BE2C (cell line): Measurements from ENCODE around the gene SOX10.
A peak's percentile ranks its signal among the peaks of the same experiment; 100 is the strongest.

Experiments
- DNase-seq: peaks from one replicate; pipeline ENCODE4 v3.0.0-alpha.2; 2020
- H3K27me3 ChIP-seq: fragments of 250-450 bp; sonication (Bioruptor Pico); 2 replicates; pipeline ENCODE4 v1.5.1; 2020; ENCODE audit warnings: mild to moderate bottlenecking
- H3K36me3 ChIP-seq: fragments of 250-450 bp; sonication (Bioruptor Pico); 2 replicates; pipeline ENCODE4 v1.5.1; 2020; ENCODE audit warnings: mild to moderate bottlenecking
- H3K4me1 ChIP-seq: fragments of 250-450 bp; sonication (Bioruptor Pico); 2 replicates; pipeline ENCODE4 v1.5.1; 2020
- H3K4me3 ChIP-seq: 2 replicates; pipeline ENCODE4 v1.5.1; 2011; ENCODE audit warnings: low read depth, low read length
- H3K9me3 ChIP-seq: fragments of 250-450 bp; sonication (Bioruptor Pico); 2 replicates; pipeline ENCODE4 v1.5.1; 2020
- TF ChIP-seq, protein P1 (sequence below): IDR thresholded peaks from 2 replicates; pipeline ENCODE4 v1.5.1; 2012; ENCODE audit warnings: mild to moderate bottlenecking, low read depth, low read length

Gene SOX10

DNA sequence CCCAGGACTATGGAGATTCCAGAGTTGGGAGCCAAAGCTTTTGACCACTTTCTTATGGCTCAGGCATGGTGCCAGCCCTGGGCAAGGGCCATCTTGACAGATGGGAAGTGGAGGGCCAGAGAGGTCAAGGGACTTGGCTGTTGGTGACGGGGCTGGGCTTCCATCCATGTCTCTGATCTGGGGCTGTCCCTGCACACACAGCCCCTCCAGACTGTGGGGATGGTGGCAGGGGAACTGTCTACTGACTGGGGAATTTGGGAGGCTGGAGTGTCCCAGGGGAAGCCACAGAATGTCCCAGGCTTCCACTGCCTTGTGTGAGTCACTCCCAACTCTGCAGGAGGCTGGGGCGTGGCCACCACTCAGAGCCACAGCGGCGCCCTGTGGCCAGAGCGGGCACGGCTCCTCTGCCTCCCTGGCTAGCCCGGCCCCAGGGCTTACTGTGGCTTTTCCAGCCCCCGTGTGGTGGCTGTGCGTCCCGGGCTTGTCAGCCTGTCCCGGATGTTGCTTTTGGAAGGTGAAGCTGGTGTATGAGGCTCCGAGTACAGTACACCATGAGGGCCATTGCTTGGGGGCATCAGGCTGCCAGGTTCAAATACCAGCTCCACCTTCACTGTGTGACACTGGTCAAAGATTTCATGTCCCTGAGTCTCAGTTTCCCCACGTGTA is 50.5 kb downstream of the SOX10 start:
- TF ChIP-seq, protein P1, sequence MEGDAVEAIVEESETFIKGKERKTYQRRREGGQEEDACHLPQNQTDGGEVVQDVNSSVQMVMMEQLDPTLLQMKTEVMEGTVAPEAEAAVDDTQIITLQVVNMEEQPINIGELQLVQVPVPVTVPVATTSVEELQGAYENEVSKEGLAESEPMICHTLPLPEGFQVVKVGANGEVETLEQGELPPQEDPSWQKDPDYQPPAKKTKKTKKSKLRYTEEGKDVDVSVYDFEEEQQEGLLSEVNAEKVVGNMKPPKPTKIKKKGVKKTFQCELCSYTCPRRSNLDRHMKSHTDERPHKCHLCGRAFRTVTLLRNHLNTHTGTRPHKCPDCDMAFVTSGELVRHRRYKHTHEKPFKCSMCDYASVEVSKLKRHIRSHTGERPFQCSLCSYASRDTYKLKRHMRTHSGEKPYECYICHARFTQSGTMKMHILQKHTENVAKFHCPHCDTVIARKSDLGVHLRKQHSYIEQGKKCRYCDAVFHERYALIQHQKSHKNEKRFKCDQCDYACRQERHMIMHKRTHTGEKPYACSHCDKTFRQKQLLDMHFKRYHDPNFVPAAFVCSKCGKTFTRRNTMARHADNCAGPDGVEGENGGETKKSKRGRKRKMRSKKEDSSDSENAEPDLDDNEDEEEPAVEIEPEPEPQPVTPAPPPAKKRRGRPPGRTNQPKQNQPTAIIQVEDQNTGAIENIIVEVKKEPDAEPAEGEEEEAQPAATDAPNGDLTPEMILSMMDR = peak; percentile 96
- Histone ChIP-seq H3K36me3 (peaks cover 9% of the 10 kb centered on the region), H3K9me3 (no peaks in the 10 kb centered on the region), H3K4me1 (peaks cover 7% of the 10 kb centered on the region), H3K27me3 (no peaks in the 10 kb centered on the region), H3K4me3 (no peak overlapping the region)
- peak; percentile 95 for DNase-seq

DNA sequence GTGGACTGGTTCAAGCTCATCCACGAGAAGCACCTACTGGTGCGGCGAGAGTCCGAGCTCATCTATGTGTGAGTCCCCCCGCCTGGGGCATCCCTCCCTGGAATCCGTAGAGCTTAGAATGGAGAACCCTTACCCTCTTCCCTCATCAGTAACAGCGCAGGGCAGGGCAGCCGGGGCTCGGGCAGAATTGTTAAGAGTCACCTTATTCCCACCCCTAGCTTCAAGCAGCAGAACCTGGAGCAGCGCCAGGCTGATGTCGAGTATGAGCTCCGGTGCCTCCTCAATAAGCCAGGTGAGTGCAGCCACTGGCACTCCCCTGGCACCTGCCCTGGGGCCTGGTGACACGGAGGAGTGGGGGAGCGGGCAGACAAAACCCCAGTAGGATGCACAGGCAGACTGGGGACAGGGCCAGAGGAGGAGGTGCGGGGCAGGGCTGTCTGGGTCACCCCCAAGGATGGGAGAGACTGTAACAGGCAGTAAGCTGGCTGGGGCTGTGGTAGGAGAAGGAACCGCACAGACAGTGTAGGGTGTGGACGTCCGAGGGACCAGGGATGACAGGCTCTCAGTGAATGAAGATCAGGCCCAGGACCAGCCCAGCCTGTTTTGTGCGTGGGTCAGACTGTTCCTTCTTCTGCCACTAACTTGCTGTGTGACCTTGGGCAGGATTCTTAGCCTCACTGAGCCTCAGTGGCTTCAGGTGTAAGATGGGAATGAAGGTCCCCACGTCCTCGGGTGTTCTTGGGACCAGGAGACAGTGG is 51.4 kb downstream of the SOX10 start:
- Histone ChIP-seq H3K4me3 (no peak overlapping the region), H3K4me1 (peaks cover 7% of the 10 kb centered on the region), H3K27me3 (no peaks in the 10 kb centered on the region), H3K36me3 (peaks cover 9% of the 10 kb centered on the region), H3K9me3 (no peaks in the 10 kb centered on the region)
- TF ChIP-seq, protein P1 = no peak
- no peak for DNase-seq

DNA sequence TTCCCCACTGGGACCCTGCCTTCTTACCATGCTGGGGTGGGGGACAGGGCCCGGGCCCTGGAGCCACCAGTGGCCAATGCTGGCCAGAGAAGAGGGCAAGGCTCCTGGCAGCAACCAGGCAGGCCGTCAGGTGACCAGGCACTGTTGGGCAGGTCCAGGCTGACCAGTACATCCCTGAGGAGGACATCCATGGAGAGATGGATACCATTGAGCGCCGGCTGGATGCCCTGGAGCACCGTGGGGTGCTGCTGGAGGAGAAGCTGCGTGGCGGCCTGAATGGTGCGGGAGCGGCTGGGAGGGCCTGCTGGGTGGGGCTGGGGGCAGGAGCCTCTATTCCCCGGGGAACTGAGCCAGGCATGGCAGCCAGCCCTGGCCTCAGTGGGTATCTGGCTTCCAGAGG is 52.0 kb downstream of the SOX10 start:
- TF ChIP-seq, protein P1 = no peak
- Histone ChIP-seq H3K36me3 (peaks cover 9% of the 10 kb centered on the region), H3K4me3 (no peak overlapping the region), H3K27me3 (no peaks in the 10 kb centered on the region), H3K9me3 (no peaks in the 10 kb centered on the region), H3K4me1 (peaks cover 7% of the 10 kb centered on the region)
- DNase-seq = no peak

DNA sequence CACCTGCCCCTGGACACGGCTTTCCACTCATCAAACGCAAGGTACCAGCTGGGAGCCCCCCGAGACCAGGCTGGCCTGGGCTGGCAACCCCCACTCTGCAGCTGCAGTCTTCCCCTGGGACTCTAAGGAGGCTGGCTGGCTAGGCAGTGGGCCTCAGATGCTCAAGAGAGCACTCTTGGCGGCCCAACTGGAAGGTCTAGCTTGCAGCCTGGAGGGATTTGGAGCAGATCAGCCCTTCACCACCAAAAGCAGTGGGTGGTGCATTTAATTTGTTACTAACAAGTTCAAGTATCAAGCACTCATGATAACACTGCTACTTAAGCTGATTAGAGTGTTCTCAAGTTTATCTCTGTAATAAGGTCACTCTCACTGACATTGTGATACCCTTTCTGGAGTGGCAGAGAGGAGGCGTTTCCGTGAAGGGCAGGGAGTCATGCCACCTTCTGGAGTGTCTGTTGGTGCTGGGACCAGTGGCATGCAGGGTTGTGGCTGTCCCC is 52.4 kb downstream of the SOX10 start:
- no peak for DNase-seq
- TF ChIP-seq, protein P1 = no peak

DNA sequence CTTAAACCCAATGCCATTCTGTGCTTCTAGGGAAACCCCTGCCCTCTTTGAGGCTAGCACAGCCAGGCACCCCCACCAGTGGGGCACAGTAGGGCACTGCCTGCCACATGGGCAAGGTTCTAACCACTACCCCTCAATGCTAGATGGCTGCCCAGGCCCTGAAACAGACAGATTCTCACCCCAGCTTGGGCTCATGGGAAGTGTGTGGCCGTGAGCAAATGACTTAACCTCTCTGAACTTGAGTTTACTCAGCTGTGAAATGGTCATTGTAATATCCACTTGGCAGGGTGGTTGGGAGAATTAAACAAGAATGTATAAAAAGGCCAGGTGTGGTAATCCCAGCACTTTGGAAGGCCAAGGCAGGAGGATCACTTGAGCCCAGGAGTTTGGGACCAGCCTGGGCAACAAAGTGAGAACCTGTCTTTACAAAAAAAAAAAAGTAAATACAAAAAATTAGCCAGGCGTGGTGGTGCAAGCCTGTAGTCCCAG is 53.4 kb downstream of the SOX10 start:
- DNase-seq = no peak
- Histone ChIP-seq H3K4me3 (no peak overlapping the region), H3K4me1 (peaks cover 7% of the 10 kb centered on the region), H3K9me3 (no peaks in the 10 kb centered on the region), H3K27me3 (no peaks in the 10 kb centered on the region), H3K36me3 (peaks cover 18% of the 10 kb centered on the region)
- TF ChIP-seq, protein P1 = no peak

More for the DNA sequence above, 52.4 kb downstream of the SOX10 start:
- Histone ChIP-seq H3K27me3 (no peaks in the 10 kb centered on the region), H3K4me3 (no peak overlapping the region), H3K9me3 (no peaks in the 10 kb centered on the region), H3K36me3 (peaks cover 9% of the 10 kb centered on the region), H3K4me1 (peaks cover 7% of the 10 kb centered on the region)
